HepG2 (cell line): ENCODE results near the gene UBE2D3. TPM values are rescaled to one million over a fixed set of nuclear protein-coding genes. Genes with fewer than 3 reads are reported as not detected.
A peak's percentile ranks its signal among the peaks of the same experiment; 100 is the strongest.

Experiments
- ARID2 ChIP-seq: sonication (generic); formaldehyde crosslinking; IDR thresholded peaks from 2 replicates; pipeline ENCODE4 v1.8.1; 2022; ENCODE audit warnings: mild to moderate bottlenecking, missing genetic modification reagents, borderline replicate concordance
- BATF2 ChIP-seq: sonication (generic); formaldehyde crosslinking; IDR thresholded peaks from 2 replicates; pipeline ENCODE4 v1.8.0; 2022; ENCODE audit warnings: mild to moderate bottlenecking, missing genetic modification reagents, moderate library complexity
- BRF2 ChIP-seq: sonication (generic); formaldehyde crosslinking; IDR thresholded peaks from 2 replicates; pipeline ENCODE4 v1.8.1; 2022; ENCODE audit warnings: mild to moderate bottlenecking, missing genetic modification reagents
- ELK4 ChIP-seq: sonication (generic); formaldehyde crosslinking; IDR thresholded peaks from 2 replicates; pipeline ENCODE4 v1.9.0; 2021; ENCODE audit warnings: missing genetic modification reagents, borderline replicate concordance
- FOXA1 ChIP-seq, 2 experiments: fragments of 450-650 bp in 1 of 2; sonication (generic) in 1 of 2; formaldehyde crosslinking in 1 of 2; IDR thresholded peaks; 2 replicates each; pipeline versions ENCODE4 v1.4.0 to v1.6.1; 2016 to 2020; ENCODE audit warnings: missing genetic modification reagents in 1 of 2
- IRF1 ChIP-seq: sonication (generic); formaldehyde crosslinking; IDR thresholded peaks from 2 replicates; pipeline ENCODE4 v1.4.0; 2020; ENCODE audit warnings: low read depth, mild to moderate bottlenecking, missing genetic modification reagents
- KAT8 ChIP-seq: IDR thresholded peaks from 2 replicates; pipeline ENCODE4 v1.6.1; 2016; ENCODE audit warnings: missing genetic modification reagents, missing compliant biosample characterization
- KDM2A ChIP-seq: sonication (generic); formaldehyde crosslinking; IDR thresholded peaks from 2 replicates; pipeline ENCODE4 v1.4.0; 2020; ENCODE audit warnings: low read depth, missing genetic modification reagents, borderline replicate concordance
- MXD4 ChIP-seq: IDR thresholded peaks from 2 replicates; pipeline ENCODE4 v1.6.1; 2016; ENCODE audit warnings: mild to moderate bottlenecking, missing biosample characterization, missing genetic modification reagents
- TAF15 ChIP-seq: fragments of 200-400 bp; formaldehyde crosslinking; IDR thresholded peaks from one replicate; pipeline ENCODE4 v1.6.1; 2018; ENCODE audit warnings: mild to moderate bottlenecking, low read depth, low read length; ENCODE audit not compliant: poor library complexity, severe bottlenecking
- U2AF2 ChIP-seq: fragments of 200-400 bp; formaldehyde crosslinking; IDR thresholded peaks from 2 replicates; pipeline ENCODE4 v1.6.1; 2017; ENCODE audit warnings: low read depth, mild to moderate bottlenecking, low read length
- XRCC5 ChIP-seq: fragments of 200-400 bp; formaldehyde crosslinking; optimal IDR thresholded peaks from 2 replicates; pipeline ENCODE3; 2017; ENCODE audit warnings: mild to moderate bottlenecking, low read length
- YEATS4 ChIP-seq: sonication (generic); formaldehyde crosslinking; IDR thresholded peaks from 2 replicates; pipeline ENCODE4 v1.4.0; 2020; ENCODE audit warnings: missing genetic modification reagents, borderline replicate concordance
- ZFP36L2 ChIP-seq: sonication (generic); formaldehyde crosslinking; IDR thresholded peaks from 2 replicates; pipeline ENCODE4 v1.4.0; 2020; ENCODE audit warnings: missing genetic modification reagents
- ZFX ChIP-seq: sonication (generic); formaldehyde crosslinking; IDR thresholded peaks from 2 replicates; pipeline ENCODE4 v1.4.0; 2020; ENCODE audit warnings: mild to moderate bottlenecking, low read depth, missing genetic modification reagents, moderate library complexity
- ZNF124 ChIP-seq: sonication (generic); formaldehyde crosslinking; IDR thresholded peaks from 2 replicates; pipeline ENCODE4 v1.4.0; 2020; ENCODE audit warnings: missing genetic modification reagents
- ZNF276 ChIP-seq: sonication (generic); formaldehyde crosslinking; IDR thresholded peaks from 2 replicates; pipeline ENCODE4 v1.4.0; 2020; ENCODE audit warnings: mild to moderate bottlenecking, low read depth, missing genetic modification reagents
- ZNF326 ChIP-seq: sonication (generic); formaldehyde crosslinking; IDR thresholded peaks from 2 replicates; pipeline ENCODE4 v1.4.0; 2020; ENCODE audit warnings: missing genetic modification reagents, borderline replicate concordance
- ZNF496 ChIP-seq: sonication (generic); formaldehyde crosslinking; IDR thresholded peaks from 2 replicates; pipeline ENCODE4 v1.8.1; 2023; ENCODE audit warnings: mild to moderate bottlenecking, moderate library complexity, missing genetic modification reagents; ENCODE audit not compliant: insufficient replicate concordance
- ZNF7 ChIP-seq: IDR thresholded peaks from 2 replicates; pipeline ENCODE4 v1.6.1; 2016; ENCODE audit warnings: missing biosample characterization, missing genetic modification reagents
- ZNF740 ChIP-seq: sonication (generic); formaldehyde crosslinking; IDR thresholded peaks from 2 replicates; pipeline ENCODE4 v1.4.0; 2020; ENCODE audit warnings: missing genetic modification reagents
- ZNF788 ChIP-seq: sonication (generic); formaldehyde crosslinking; IDR thresholded peaks from 2 replicates; pipeline ENCODE4 v1.5.0; 2020; ENCODE audit warnings: mild to moderate bottlenecking, missing genetic modification reagents, borderline replicate concordance
- polyA plus RNA-seq, 8 experiments: library from polyadenylated mRNA; depleted of rRNA in 3 of 8; stranded (reverse) in 7 of 8; unstranded in 1 of 8; fragments of >200 nt; fragmentation: Illumina TruSeq in 4 of 8; extraction: Trizol in 4 of 8; gene quantifications; 2 replicates each; pipeline versions ENCODE4 v1.2.1 to v1.2.3, GENCODE V29; 2011 to 2016; ENCODE audit warnings: low read depth in 4 of 8, missing spikeins in 1 of 8, mixed read lengths in 1 of 8; ENCODE audit not compliant: insufficient read depth in 1 of 8
- total RNA-seq, 5 experiments: library from RNA; depleted of rRNA; stranded (reverse); fragments of >200 nt; fragmentation: Illumina TruSeq; extraction: Trizol; gene quantifications; 2 replicates each; pipeline ENCODE4 v1.2.3, GENCODE V29; 2016; ENCODE audit warnings: low read depth in 1 of 5

Gene UBE2D3
- total and polyA plus RNA-seq, 2 of the 13 experiments (the other 11 are each of a cell fraction or from before 2014, with no cell fraction given), result 224 to 293 TPM

GRCh38 chr4:102827674-102828496, 534 bp upstream of the UBE2D3 start (continued):
- TF ChIP-seq BATF2, result no peak
- no peak; the same call in 1 of the 2 replicates for TF ChIP-seq ZNF788 (CRISPR knock-in tag)
- TF ChIP-seq BRF2, result no peak
- TF ChIP-seq ZNF740, result no peak; the same call in 1 of the 2 replicates
- peak; percentile 29 for TF ChIP-seq XRCC5
- no peak for TF ChIP-seq ZNF276 (CRISPR knock-in tag)
- peak; percentile 24; the same call in 1 of the 2 replicates for TF ChIP-seq ZFX
- TF ChIP-seq IRF1, result no peak
- TF ChIP-seq U2AF2, result no peak
- no peak for TF ChIP-seq ZNF124 (CRISPR knock-in tag)
- TF ChIP-seq ZNF326 (CRISPR knock-in tag), result no peak
- no peak for TF ChIP-seq ZNF496 (CRISPR knock-in tag)
- no peak for TF ChIP-seq ZNF7
- peak; percentile 75; the same call in 1 of the 2 replicates for TF ChIP-seq ARID2 (CRISPR knock-in tag)
- no peak for TF ChIP-seq TAF15
- TF ChIP-seq FOXA1 (IDR thresholded peaks at IDR 0.05), result no peak
- TF ChIP-seq FOXA1 (CRISPR knock-in tag; IDR thresholded peaks at IDR 0.05), result peak; percentile 38; the same call in 1 of the 2 replicates
- peak; percentile 66; the same call in 1 of the 2 replicates for TF ChIP-seq MXD4
- TF ChIP-seq YEATS4 (CRISPR knock-in tag), result peak; percentile 20; the same call in 1 of the 2 replicates
- peak; percentile 82 for TF ChIP-seq KAT8 (CRISPR knock-in tag)
- TF ChIP-seq ELK4 (CRISPR knock-in tag), result 0 out of 2 replicates have a peak, but pooled peaks have one; percentile 8
- peak; percentile 88 for TF ChIP-seq KDM2A (CRISPR knock-in tag)
- no peak for TF ChIP-seq ZFP36L2 (CRISPR knock-in tag)
